Measurements from ENCODE around the gene NME9.

The NME9 gene

DNA sequence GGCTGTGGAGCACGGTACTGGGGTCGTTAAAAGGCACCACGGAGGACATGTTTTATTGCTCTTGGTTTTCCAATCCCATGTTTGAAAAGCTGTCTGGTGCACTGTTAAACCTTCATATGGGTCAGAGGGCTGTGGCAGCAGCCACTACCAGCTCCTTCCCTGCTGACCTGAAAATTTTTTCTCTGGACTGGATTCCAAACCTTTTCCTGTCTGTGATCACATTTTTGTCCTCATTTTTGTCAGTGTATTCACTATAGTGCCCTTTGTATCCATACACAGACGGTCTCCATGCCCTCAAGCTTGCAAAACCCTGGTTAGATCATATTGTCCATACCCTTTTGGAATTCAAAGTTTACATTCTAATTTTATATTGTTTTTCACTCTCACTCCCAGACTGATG is 70.5 kb downstream of the NME9 start:
- H3K4me3 ChIP-seq: no peak overlapping the region
- intact Hi-C loops (cut with DNase I; ENCODE audit: low total_unique reads): no loop called here
- H3K27ac ChIP-seq: no peak overlapping the region
- no peak for DNase-seq
- TF ChIP-seq, protein P1, sequence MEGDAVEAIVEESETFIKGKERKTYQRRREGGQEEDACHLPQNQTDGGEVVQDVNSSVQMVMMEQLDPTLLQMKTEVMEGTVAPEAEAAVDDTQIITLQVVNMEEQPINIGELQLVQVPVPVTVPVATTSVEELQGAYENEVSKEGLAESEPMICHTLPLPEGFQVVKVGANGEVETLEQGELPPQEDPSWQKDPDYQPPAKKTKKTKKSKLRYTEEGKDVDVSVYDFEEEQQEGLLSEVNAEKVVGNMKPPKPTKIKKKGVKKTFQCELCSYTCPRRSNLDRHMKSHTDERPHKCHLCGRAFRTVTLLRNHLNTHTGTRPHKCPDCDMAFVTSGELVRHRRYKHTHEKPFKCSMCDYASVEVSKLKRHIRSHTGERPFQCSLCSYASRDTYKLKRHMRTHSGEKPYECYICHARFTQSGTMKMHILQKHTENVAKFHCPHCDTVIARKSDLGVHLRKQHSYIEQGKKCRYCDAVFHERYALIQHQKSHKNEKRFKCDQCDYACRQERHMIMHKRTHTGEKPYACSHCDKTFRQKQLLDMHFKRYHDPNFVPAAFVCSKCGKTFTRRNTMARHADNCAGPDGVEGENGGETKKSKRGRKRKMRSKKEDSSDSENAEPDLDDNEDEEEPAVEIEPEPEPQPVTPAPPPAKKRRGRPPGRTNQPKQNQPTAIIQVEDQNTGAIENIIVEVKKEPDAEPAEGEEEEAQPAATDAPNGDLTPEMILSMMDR (IDR thresholded peaks at IDR 0.05): no peak
- H3K4me1 ChIP-seq: no peaks in the 10 kb centered on the region
- H3K27me3 ChIP-seq: no peaks in the 10 kb centered on the region
- no peaks in the 10 kb centered on the region for H3K9me3 ChIP-seq
- peaks cover 5 to 38% (median 5%) of the 10 kb centered on the region in 3 donors for H3K36me3 ChIP-seq

DNA sequence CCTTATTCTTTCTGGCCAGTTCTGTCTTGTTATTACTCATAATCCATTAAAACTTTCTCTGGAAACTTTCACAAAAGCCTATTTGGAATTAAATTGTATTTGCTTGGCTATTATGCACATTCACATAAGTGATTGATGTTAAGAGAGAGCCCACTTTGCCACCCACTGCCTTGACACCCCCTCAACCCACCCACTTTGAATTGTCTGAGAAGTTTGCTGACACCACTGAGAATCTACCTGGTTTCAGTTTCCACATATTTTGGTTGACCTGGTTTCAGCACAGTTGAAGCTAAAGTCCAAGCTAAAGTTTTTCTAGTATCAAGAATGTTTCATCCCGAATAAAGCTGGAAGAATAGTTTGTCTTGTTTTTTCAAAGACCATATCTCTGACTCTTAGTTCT is 71.7 kb downstream of the NME9 start:
- Histone ChIP-seq H3K9me3 (no peaks in the 10 kb centered on the region), H3K4me3 (no peak overlapping the region), H3K27ac (no peak overlapping the region), H3K36me3 (peaks cover 0 to 26% (median 0%) of the 10 kb centered on the region in 3 donors), H3K27me3 (no peaks in the 10 kb centered on the region), H3K4me1 (no peaks in the 10 kb centered on the region)
- TF ChIP-seq, protein P1 (IDR thresholded peaks at IDR 0.05): no peak
- intact Hi-C loops (cut with DNase I; ENCODE audit: low total_unique reads): no loop called here
- no peak for DNase-seq

DNA sequence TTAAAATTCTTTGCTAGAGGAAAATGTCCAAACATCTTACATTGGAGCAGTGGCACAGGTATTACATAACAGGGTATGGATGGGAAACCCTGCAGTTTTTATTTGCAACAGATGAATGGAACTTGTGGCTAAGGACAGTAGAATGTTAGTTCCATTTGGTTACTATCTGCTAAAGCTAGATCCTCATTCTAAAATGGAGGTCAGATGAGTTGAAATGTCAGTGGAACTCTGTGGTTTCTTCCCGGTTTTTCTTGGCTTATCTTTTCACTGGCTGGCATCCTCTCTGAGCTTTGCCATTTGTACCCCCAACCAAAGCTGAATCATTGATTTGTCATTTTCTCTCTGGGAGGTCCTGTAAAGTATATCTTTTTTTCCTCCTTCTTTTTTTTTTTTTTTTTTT is 73.6 kb downstream of the NME9 start:
- Histone ChIP-seq H3K4me1 (no peaks in the 10 kb centered on the region), H3K36me3 (peaks cover 0 to 18% (median 0%) of the 10 kb centered on the region in 3 donors), H3K4me3 (no peak overlapping the region), H3K27me3 (no peaks in the 10 kb centered on the region), H3K27ac (no peak overlapping the region), H3K9me3 (no peaks in the 10 kb centered on the region)
- no peak for DNase-seq
- TF ChIP-seq, protein P1 (IDR thresholded peaks at IDR 0.05): no peak
- intact Hi-C loops (cut with DNase I; ENCODE audit: low total_unique reads): no loop called here

DNA sequence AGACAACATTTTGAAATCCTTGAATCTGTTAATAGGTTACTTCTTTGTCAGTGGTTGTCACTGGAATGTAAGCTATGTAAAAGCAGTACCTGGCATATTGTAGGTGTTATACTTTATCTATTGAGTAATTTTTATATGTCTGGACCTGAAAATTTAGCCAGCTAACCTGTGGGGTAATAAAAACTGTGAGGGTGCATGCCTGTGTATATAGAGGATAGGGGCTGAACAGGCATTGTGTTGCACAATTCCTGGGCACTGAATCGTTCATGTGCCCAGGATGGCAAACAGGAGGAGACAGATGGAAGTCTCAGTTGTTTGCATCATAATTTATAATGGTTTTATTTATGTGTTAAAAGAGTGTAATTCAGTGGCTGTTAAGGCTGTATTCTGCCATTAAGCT is 75.4 kb downstream of the NME9 start:
- no peaks in the 10 kb centered on the region for H3K4me1 ChIP-seq
- no peak for DNase-seq
- H3K27me3 ChIP-seq: no peaks in the 10 kb centered on the region
- TF ChIP-seq, protein P1 (IDR thresholded peaks at IDR 0.05): no peak
- peaks cover 0 to 15% (median 0%) of the 10 kb centered on the region in 3 donors for H3K36me3 ChIP-seq
- intact Hi-C loops (cut with DNase I; ENCODE audit: low total_unique reads): no loop called here
- no peak overlapping the region for H3K27ac ChIP-seq
- H3K9me3 ChIP-seq: no peaks in the 10 kb centered on the region
- no peak overlapping the region for H3K4me3 ChIP-seq

DNA sequence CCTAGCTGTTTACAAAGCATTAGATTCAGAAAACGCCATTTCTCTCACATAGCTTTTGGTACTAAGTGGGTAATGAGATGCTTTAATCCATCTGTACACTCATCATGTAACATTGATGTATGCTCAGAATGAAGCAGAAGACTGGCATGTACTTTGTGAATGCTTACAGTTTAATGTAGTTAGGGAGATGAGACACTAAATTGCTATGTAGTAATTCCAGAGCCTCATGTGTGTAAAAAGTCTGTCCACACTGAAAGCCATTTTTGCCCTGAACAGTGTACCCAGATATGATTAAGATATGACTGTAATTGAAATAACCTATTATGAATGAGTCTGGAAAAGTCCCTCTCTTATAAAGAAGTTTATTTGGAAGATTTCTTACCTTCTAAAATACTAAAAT is 76.0 kb downstream of the NME9 start:
- Histone ChIP-seq H3K27me3 (no peaks in the 10 kb centered on the region), H3K4me1 (no peaks in the 10 kb centered on the region), H3K9me3 (no peaks in the 10 kb centered on the region), H3K27ac (no peak overlapping the region), H3K36me3 (peaks cover 0 to 14% (median 0%) of the 10 kb centered on the region in 3 donors), H3K4me3 (no peak overlapping the region)
- no peak for DNase-seq
- TF ChIP-seq, protein P1 (IDR thresholded peaks at IDR 0.05): no peak
- intact Hi-C loops (cut with DNase I; ENCODE audit: low total_unique reads): no loop called here

Measured in tibial artery (tissue), 4 donors.